GM12878 (cell line): ENCODE data around the gene LILRB2. TPM values are rescaled to one million over a fixed set of nuclear protein-coding genes. Genes with fewer than 3 reads are reported as not detected.
A peak's percentile ranks its signal among the peaks of the same experiment; 100 is the strongest.
"Not testable (repeated sequence)": the region's sequence is repeated elsewhere in the genome, so short reads cannot be mapped to it uniquely, and the experiment has no call there.

ENCODE experiments used
- ATAC-seq: fragments of 200-7000 bp; cut with Tn5 transposase; 3 replicates; pipeline ENCODE4 v1.9.1; 2020; ENCODE audit warnings: mild to moderate bottlenecking, moderate library complexity
- BruUV-seq: library from RNA; stranded (reverse); fragments of 400-500 nt; replicated peaks from 2 replicates; lab custom pipeline; 2021; lab: Mats Ljungman, UMichigan
- CTCF ChIA-PET: fragments of 300-600 bp; sonication (Branson Sonifier 250); formaldehyde crosslinking; extraction: SDS; loops from one replicate; lab custom pipeline; 2021; ENCODE audit warnings: inconsistent platforms; lab: Yijun Ruan, JAX
- POLR2A ChIA-PET: fragments of 350-600 bp; formaldehyde crosslinking; extraction: SDS; loops from one replicate; lab custom pipeline; 2021; ENCODE audit warnings: inconsistent platforms; lab: Charles Lee
- RAD21 ChIA-PET: fragments of 300-600 bp; sonication (Branson Sonifier 250); formaldehyde crosslinking; loops from one replicate; lab custom pipeline; 2023; ENCODE audit warnings: antibody characterized with exemption; ENCODE audit not compliant: unreplicated experiment; lab: Charles Lee
- SMC1A ChIA-PET: fragments of 300-600 bp; sonication (Branson Sonifier 250); formaldehyde crosslinking; loops from one replicate; lab custom pipeline; 2023; ENCODE audit not compliant: unreplicated experiment, uncharacterized antibody; lab: Charles Lee
- DNase-seq: peaks from one replicate; pipeline ENCODE4 v3.0.0-alpha.2; 2011; ENCODE audit warnings: low read depth, low spot score
- FAIRE-seq: peaks from 3 replicates; lab custom pipeline; 2011; peaks lifted over from hg19 to GRCh38; lab: Jason Lieb, UNC
- H2AFZ ChIP-seq: 2 replicates; pipeline ENCODE4 v1.6.0; 2011; ENCODE audit warnings: low read depth, low read length, control low read depth; ENCODE audit not compliant: control insufficient read depth
- H3K27ac ChIP-seq: 2 replicates; pipeline ENCODE4 v1.5.1; 2011; ENCODE audit warnings: control low read depth; ENCODE audit not compliant: control insufficient read depth, insufficient read depth
- H3K27me3 ChIP-seq, 2 experiments: replicated peaks in 1 of 2; 2 replicates each; pipeline versions ENCODE4 v1.6.0 to v1.6.1; 2011; ENCODE audit warnings: low read length in 1 of 2; ENCODE audit not compliant: control insufficient read depth in 2 of 2, insufficient read depth in 2 of 2
- H3K36me3 ChIP-seq, 2 experiments: 2 replicates each; pipeline ENCODE4 v1.5.1; 2011; ENCODE audit warnings: low read length in 1 of 2; ENCODE audit not compliant: control insufficient read depth in 2 of 2, insufficient read depth in 2 of 2
- H3K4me1 ChIP-seq: 2 replicates; pipeline ENCODE4 v1.6.1; 2011; ENCODE audit warnings: mild to moderate bottlenecking, low read length, moderate library complexity, mixed read lengths; ENCODE audit not compliant: control insufficient read depth, insufficient read depth
- H3K4me2 ChIP-seq: 2 replicates; pipeline ENCODE4 v1.6.0; 2011; ENCODE audit warnings: control low read depth; ENCODE audit not compliant: control insufficient read depth, insufficient read depth
- H3K4me3 ChIP-seq: fragments of 200-600 bp; sonication (generic); 2 replicates; pipeline ENCODE4 v1.5.1; 2016
- H3K79me2 ChIP-seq: 2 replicates; pipeline ENCODE4 v1.6.0; 2011; ENCODE audit warnings: low read length; ENCODE audit not compliant: control insufficient read depth, insufficient read depth
- H3K9ac ChIP-seq: 2 replicates; pipeline ENCODE4 v1.8.0; 2011; ENCODE audit warnings: low read length, control low read depth, mixed read lengths; ENCODE audit not compliant: control insufficient read depth, insufficient read depth
- H3K9me3 ChIP-seq: replicated peaks from 3 replicates; pipeline ENCODE4 v1.5.1; 2011; ENCODE audit warnings: mild to moderate bottlenecking, low read length; ENCODE audit not compliant: control insufficient read depth, insufficient read depth
- H4K20me1 ChIP-seq: 2 replicates; pipeline ENCODE4 v1.6.0; 2011; ENCODE audit not compliant: control insufficient read depth, insufficient read depth
- PAX8 ChIP-seq: fragments of 450-650 bp; IDR thresholded peaks from 2 replicates; pipeline ENCODE4 v1.6.1; 2017; ENCODE audit warnings: mild to moderate bottlenecking, moderate library complexity
- SP1 ChIP-seq: IDR thresholded peaks from one replicate; pipeline ENCODE4 v1.6.1; 2011; ENCODE audit warnings: low read depth, low read length
- TCF12 ChIP-seq: IDR thresholded peaks from 2 replicates; pipeline ENCODE4 v1.6.1; 2011; ENCODE audit warnings: low read depth, mild to moderate bottlenecking, low read length
- WGBS: methylation state at CpG from one replicate; pipeline ENCODE4 v1.1.6; 2016; ENCODE audit warnings: low lambda C conversion rate; ENCODE audit not compliant: insufficient replicate concordance, insufficient coverage; ENCODE audit errors: missing lambda C conversion rate; 5-methylcytosine and 5-hydroxymethylcytosine counted together
- in situ Hi-C: fragments of 300-500 bp; cut with MboI; formaldehyde crosslinking; loops from 9 replicates; pipeline ENCODE4 v1.14.3; 2018; ENCODE audit warnings: mixed read lengths
- intact Hi-C: fragments of 100-400 bp; cut with micrococcal nuclease; formaldehyde crosslinking; loops from one replicate; pipeline ENCODE4 v1.14.2; 2022; ENCODE audit not compliant: unreplicated experiment
- polyA plus RNA-seq, 11 experiments: library from polyadenylated mRNA; depleted of rRNA in 4 of 11; unstranded in 6 of 11; stranded (reverse) in 5 of 11; fragments of >200 nt; fragmentation: Nextera tagmentation in 4 of 11; fragmentation: Illumina TruSeq in 1 of 11; extraction: Ambion mirVana in 4 of 11; extraction: Trizol in 1 of 11; gene quantifications; 1 replicate in 1 of 11; 2 replicates in 10 of 11; pipeline versions ENCODE4 v1.2.1 to v1.2.3, GENCODE V29; 2011 to 2016; ENCODE audit warnings: inconsistent platforms in 2 of 11, missing spikeins in 2 of 11, low read depth in 1 of 11
- total RNA-seq, 4 experiments: library from RNA; depleted of rRNA in 3 of 4; stranded (reverse); fragments of >200 nt in 3 of 4; fragmentation: Illumina TruSeq in 1 of 4; extraction: Trizol in 1 of 4; gene quantifications; 2 replicates each; pipeline versions ENCODE4 v1.2.1 to v1.2.3, GENCODE V29; 2013 to 2021

LILRB2 gene
- total and polyA plus RNA-seq, 10 of the 15 experiments (the other 5 are each of a cell fraction or from before 2014, with no cell fraction given) = 0.08 to 0.18 (median 0.15) TPM; not detected in 4

GRCh38 chr19:54282686-54283470, 2.0 kb upstream of the LILRB2 start:
- DNase-seq = no peak
- H3K9ac ChIP-seq = no peak overlapping the region
- no peak overlapping the region for H2AFZ ChIP-seq
- ChIA-PET CTCF (interaction anchor here (0.6 to 1.3 kb wide), 2 partner anchors 15 to 17 kb away, joined by 3 to 4 read pairs; no protein-coding TSS in a partner anchor), SMC1A (interaction anchor here (0.6 kb wide), 1 partner anchor 99 kb away, joined by 3 read pairs; no protein-coding TSS in a partner anchor), POLR2A (no interaction called here), RAD21 (no interaction called here)
- no peaks in the 10 kb centered on the region for H4K20me1 ChIP-seq
- TF ChIP-seq PAX8 (no peak), TCF12 (no peak), SP1 (no peak)
- peaks cover 2% of the 10 kb centered on the region for H3K79me2 ChIP-seq
- WGBS = 17% methylated on average over 9 of the region's 9 CpGs
- in situ Hi-C loops = loop anchor here (5.0 kb wide), 1 partner anchor 349 kb away; the partner anchor contains the start of gene LILRB1
- no peak overlapping the region for H3K4me3 ChIP-seq
- no peaks in the 10 kb centered on the region for H3K36me3 ChIP-seq
- no TSS peak for BruUV-seq
- H3K9me3 ChIP-seq = no peaks in the 10 kb centered on the region
- FAIRE-seq = no peak
- peaks cover 0 to 1% of the 10 kb centered on the region in 2 experiments; a peak in 2 of 4 replicates for H3K27me3 ChIP-seq
- peak; percentile 12; the same call in 2 of the 3 replicates for ATAC-seq
- H3K4me2 ChIP-seq = no peak overlapping the region
- no peaks in the 10 kb centered on the region for H3K4me1 ChIP-seq
- H3K27ac ChIP-seq = no peak overlapping the region
- intact Hi-C loops = no loop called here

- H3K27ac ChIP-seq, H3K4me1 ChIP-seq, ATAC-seq, H2AFZ ChIP-seq, H4K20me1 ChIP-seq, POLR2A ChIA-PET, H3K27me3 ChIP-seq, SMC1A ChIA-PET, BruUV-seq, H3K79me2 ChIP-seq, H3K4me3 ChIP-seq, H3K36me3 ChIP-seq, RAD21 ChIA-PET, H3K9ac ChIP-seq, DNase-seq, intact Hi-C loops, FAIRE-seq, H3K9me3 ChIP-seq, H3K4me2 ChIP-seq: not testable (repeated sequence)
- 28% methylated on average over 5 of the region's 5 CpGs for WGBS
- CTCF ChIA-PET = interaction anchor here (1.7 kb wide), 1 partner anchor 16 kb away, joined by 5 read pairs; no protein-coding TSS in a partner anchor
- in situ Hi-C loops = loop anchor here (5.0 kb wide), 1 partner anchor 351 kb away; the partner anchor contains the start of gene LILRB1
Observed at GRCh38 chr19:54281729-54282075, 792 bp upstream of the LILRB2 start.
